Endothelial cell of umbilical vein (primary cell): ENCODE measurements around the gene NGEF.

Source experiments
- POLR2AphosphoS5 ChIP-seq: IDR thresholded peaks from 2 replicates; pipeline ENCODE4 v1.6.1; 2012; ENCODE audit warnings: low read depth, mild to moderate bottlenecking, control low read depth, low read length, moderate library complexity; ENCODE audit not compliant: insufficient read depth
- TF ChIP-seq, protein P1 (sequence below), 2 donors: IDR thresholded peaks; 1 replicate in 1 of 2; 2 replicates in 1 of 2; pipeline ENCODE4 v1.5.1; 2011; ENCODE audit warnings: low read length in 2 of 2, mild to moderate bottlenecking in 2 of 2, moderate library complexity in 2 of 2, control low read depth in 1 of 2, inconsistent platforms in 1 of 2, low read depth in 1 of 2; ENCODE audit not compliant: insufficient read depth in 1 of 2; ENCODE audit errors: extremely low read depth in 1 of 2

DNA sequence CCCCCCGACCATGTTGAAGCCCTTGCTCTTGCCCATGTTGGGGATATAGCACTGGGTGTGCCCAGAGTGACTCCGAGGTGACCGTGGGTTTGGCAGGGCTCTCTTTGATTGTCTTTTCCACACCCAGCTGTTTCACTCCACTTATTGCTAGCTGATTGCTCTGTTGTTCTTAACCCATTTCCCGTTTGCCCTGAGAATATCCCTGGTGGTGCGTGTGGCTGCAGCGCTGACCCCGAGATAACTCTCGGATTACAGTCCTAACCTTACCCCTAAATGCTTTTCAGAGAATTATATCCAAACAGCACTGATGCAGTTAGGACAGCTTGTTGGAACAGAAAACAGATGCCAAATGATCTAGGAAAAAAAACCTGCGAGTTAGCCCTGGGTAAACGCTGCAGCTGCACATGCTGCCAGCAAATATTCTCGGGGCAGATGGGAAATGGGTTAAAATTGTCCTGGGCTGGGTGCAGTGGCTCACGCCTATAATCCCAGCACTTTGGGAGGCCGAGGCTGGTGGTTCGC lies 177.3 kb downstream of the NGEF start:
- TF ChIP-seq, protein P1, sequence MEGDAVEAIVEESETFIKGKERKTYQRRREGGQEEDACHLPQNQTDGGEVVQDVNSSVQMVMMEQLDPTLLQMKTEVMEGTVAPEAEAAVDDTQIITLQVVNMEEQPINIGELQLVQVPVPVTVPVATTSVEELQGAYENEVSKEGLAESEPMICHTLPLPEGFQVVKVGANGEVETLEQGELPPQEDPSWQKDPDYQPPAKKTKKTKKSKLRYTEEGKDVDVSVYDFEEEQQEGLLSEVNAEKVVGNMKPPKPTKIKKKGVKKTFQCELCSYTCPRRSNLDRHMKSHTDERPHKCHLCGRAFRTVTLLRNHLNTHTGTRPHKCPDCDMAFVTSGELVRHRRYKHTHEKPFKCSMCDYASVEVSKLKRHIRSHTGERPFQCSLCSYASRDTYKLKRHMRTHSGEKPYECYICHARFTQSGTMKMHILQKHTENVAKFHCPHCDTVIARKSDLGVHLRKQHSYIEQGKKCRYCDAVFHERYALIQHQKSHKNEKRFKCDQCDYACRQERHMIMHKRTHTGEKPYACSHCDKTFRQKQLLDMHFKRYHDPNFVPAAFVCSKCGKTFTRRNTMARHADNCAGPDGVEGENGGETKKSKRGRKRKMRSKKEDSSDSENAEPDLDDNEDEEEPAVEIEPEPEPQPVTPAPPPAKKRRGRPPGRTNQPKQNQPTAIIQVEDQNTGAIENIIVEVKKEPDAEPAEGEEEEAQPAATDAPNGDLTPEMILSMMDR (IDR thresholded peaks at IDR 0.05; ENCODE audit: extremely low read depth in 1 of 2, insufficient read depth in 1 of 2, low read depth in 1 of 2, low read length in 2 of 2) = no peak
- no peak for TF ChIP-seq POLR2AphosphoS5
